Skin of body (tissue), 2 donors: ENCODE data around the gene CTNNA3. TPM values are rescaled to one million over a fixed set of nuclear protein-coding genes. Genes with fewer than 3 reads are reported as not detected.

Experiments used
- DNase-seq: peaks from one replicate; lab custom pipeline; 2025; lab: John Stamatoyannopoulos, UW
- total RNA-seq: library from RNA; depleted of rRNA; stranded (reverse); fragments of >200 nt; gene quantifications from one replicate; pipeline ENCODE4 v1.2.3, GENCODE V29; 2014

Gene CTNNA3
- total RNA-seq, 1 donor from 2014 or later, result 7.1 TPM

DNA sequence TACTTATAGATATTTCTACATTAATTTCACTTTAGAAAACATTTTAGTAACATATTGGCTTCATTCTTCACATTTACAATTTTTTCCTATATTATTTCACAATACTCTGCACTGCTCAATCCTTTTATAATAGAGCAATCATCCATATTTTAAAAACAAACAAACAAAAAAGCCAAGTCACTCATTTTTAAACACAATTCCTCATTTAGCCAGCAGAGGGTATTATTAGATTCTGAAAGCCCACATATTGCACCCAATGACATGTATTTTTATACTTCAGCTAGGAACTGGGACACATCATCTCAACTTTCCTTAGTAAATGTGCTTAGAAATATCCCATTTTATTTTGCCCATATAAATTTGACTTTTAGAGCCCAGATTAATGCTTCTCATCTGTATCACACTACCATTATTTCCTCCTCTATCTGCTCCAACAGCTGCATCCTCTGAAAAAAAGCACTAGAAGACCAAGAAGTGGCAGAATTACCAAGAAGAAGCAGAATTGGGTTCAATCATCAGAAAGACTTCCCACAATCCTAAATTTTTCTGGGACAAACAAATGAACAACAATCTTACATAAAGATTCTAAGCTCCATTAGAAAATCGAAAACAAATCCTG is 29.5 kb downstream of the CTNNA3 start:
- DNase-seq, result peak; percentile 24

DNA sequence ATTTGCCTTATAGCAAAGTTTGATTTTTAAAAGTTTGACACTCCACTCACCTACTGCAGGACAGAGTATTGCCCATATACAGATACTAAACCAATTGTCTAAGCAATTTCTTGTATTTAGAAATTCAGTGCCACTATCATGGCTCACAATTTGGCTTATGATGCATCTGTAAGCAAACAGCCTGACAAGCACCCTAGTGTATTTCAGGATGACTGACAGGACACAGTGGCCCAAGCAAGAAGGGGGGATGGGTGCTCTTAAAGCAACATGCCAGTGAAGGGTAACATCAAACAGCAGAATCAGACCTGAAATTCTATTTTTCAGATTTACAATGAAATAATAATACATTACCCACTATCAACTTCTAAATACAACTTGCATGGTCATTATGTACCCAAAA is 30.5 kb downstream of the CTNNA3 start:
- DNase-seq, result peak; percentile 34

DNA sequence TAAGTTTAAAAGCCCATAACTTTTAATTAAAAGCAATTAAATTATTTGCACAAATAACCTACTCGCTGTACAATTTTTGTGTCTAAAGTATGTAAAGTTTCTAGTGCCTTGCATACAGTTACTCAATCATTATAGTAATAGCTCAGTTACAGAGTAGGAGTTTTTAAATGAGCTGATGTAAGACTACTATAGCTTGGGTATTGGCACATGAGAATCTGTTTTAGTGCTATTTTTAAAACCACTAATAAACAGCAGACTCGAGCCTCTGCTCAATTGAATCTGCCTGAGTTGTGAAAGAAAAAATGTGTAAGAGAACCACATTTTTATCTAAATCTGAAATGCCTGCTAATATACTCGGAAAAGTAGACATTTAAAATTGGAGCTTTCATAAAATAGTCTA is 31.1 kb downstream of the CTNNA3 start:
- peak; percentile 37 for DNase-seq

DNA sequence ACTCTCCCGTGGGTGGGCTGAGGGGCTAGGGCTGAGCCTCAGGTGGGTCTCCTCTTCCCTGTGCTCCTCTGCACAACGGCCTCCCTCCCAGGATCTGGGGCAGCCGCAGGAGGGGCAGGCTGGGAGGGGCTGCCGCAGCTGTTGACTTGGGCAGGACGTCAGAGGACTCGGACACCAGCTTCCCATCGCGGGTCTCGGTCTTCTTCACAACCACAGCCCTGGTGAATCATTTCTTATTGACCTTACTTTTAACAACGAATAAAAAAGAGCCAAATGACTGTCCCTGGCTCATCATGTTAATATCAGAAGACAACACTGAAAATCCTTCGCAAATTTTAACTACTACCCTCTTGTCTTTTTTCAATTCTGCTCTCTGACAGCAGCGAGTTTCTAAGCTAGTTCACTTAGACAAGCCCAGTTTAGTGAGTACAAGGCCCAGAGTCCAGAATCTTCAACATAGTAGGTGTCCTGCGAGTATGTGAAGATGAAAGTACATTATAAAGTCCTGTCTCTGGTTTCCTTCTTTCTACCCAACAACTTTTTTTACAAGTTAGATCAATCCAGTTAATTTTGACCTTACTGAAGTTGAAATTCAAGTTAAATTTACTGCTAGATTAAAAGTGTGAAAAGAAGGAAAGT is 32.4 kb downstream of the CTNNA3 start:
- DNase-seq, result no peak

DNA sequence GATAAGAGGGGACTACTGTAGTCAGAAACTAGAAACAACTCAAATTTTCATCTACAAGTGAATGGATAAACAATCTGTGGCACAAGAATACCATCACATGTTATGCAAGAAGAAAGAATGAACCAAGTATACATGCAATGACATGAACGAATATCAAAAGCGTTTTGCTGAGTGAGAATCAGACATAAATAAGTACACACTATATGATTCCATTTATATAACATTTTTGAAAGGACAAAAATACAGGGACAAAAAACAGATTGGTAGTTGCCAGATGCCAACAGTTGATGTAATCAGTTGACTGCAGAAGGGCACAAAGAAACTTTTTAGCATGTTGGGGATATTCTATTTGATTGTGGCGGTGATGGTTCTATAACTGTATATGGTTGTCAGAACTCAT is 33.6 kb downstream of the CTNNA3 start:
- DNase-seq, result no peak

DNA sequence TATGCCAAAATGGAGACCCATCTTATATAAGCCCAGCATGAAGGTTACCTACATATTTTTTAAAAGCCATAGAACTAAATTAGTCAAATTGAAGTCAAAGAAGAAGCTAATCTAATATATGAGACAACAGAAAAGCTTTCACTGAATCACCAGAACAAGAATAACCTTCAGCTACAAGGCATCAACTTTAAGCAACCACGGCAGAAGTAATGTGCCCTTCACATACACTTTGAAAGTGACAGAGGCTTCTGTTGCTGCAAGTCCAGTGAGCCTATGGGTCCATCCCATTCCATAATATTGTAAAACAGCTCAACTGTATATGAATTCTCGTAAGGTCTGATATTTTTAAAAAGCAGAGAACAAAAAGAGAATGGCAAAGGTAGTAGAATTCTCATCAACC is 36.5 kb downstream of the CTNNA3 start:
- DNase-seq, result no peak

DNA sequence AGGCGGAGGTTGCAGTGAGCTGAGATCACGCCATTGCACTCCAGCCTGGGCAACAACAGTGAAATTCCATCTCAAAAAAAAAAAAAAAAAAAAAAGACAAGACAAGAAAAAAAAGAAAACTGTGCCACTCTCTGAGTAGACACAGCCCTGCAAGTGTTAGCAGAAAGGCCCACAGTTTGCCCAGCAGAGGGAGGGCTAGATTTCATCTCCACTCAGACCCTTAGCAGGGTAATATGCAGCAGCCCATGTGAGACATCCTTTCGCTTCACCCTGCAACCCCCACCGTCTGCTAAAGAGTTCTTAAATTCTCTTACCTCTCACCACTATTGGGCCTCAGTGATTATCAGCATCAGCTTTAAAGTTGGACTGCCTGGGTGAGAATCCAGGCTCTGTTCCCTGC is 38.2 kb downstream of the CTNNA3 start:
- DNase-seq, result no peak

DNA sequence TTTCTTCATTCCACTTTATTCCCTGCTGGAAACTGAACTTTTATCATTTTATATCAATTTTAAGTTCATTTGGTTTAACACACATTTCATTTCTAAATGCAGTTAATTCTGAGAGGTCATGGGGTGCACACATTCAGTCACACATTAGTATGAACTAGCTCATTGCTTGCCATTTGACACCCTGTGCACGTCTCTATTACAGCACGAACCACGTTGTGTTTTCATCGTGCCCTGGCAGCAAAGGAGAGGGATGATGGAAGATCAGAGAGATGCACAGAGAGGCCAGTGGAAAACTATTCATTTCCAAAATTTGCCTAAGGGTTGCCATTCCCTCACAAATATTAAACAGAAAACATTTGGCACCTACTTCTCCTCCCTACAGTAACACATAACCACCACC is 45.4 kb downstream of the CTNNA3 start:
- no peak for DNase-seq

DNA sequence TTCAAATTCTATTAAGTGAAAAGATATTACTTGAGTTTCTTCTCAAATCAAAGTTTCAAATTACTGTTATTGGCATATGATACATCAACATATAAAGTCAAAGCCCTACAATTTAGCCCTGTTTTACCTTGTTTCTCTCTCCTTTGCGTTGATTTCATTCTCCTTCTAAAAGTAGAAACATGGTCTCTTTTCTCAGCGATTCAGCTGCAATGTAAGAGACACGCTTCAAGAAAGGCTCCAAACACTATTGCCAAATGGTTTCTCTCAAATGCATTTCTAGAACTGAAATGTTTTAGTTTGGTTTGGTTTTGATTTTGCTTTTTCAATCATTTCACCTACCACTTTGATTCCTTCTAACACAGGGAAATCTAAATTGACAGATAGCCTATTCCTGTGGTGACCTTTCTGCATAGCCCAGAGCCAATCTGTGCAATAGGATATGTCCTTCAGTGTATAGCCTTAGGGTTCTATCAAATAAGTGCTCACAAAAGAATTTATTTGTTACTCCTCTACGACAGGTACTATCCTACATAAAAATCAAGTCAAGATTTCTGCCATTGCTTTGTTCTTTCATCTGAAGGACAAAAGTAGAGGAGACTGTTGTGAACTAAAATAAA is 47.3 kb downstream of the CTNNA3 start:
- DNase-seq, result no peak

DNA sequence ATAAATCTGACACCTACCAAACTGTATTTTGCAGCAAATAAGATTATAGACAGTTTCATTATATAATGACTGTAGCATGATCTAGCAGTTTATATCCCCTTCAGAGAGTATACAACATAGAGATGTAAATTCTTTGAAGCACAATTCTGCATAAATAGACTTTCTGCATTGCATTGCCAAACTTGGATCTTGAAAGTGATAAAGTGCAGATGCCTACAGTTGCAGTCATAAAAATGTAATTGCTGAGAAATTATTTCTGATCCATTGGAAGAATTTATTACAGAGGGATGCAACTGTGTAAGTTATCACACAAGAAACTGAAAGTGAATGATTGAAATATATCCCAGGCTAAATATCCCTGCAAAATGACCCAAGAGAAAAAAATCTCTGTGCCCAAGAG is 65.1 kb downstream of the CTNNA3 start:
- no peak for DNase-seq

DNA sequence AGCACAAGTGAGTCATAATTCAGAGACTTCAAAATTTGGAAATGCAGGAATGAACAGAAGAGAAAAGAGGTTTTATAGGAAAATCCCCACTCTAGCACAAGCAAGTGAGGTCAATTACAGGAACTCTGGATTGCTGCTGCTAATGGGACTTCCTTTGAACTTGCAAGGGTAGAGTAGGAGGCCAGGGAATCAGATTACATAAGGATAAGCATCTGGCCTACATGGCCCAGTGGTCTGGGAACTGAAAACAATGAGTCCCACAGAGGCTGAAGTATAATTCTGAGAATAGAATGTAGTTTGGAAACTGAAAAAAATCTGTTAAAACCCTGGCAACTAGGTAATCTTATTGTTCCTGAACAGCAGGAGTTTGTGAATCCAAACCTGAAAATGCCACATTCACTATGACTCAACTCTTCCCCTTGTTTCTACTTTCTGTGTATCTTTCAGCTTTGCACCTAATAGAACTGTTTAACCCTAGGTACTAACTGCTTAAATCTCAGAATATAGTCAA is 66.5 kb downstream of the CTNNA3 start:
- DNase-seq, result no peak

DNA sequence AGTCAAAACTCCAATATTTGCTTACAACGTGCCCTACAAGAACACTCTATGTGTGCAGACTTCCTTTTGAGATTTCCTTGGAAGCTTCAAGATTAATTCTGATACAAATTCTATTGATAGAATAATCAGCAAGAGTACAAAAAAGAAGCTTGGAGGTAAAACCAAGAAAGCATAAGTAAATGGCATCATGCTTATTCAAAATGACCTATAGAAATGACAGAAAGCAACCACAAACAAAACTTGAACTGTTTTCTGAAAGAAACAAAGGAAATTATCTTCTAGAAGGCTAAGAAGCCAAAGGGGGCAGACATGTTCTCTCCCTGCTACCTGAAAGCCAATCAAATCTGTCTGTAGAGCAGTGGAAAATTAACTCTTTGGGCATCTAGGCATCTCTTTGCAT is 73.0 kb downstream of the CTNNA3 start:
- no peak for DNase-seq

DNA sequence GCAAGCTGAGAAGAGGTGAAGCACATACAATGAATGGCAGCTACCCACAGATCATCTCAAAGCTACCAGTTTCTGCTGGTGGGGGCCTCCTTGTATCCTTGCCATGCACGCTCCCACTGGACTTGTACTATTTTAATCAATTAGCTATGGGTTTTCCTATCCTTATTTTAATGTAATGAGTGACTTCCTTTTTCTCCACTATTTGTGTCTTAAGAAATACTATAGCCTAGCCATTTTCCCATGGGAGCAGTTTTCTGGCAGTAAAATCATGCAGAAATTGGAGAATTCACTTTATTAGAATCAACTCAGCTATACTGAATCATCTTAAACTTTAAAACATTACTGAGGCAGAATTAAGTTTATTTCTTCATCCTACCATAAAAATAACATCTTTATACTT is 73.5 kb downstream of the CTNNA3 start:
- peak; percentile 4 for DNase-seq

DNA sequence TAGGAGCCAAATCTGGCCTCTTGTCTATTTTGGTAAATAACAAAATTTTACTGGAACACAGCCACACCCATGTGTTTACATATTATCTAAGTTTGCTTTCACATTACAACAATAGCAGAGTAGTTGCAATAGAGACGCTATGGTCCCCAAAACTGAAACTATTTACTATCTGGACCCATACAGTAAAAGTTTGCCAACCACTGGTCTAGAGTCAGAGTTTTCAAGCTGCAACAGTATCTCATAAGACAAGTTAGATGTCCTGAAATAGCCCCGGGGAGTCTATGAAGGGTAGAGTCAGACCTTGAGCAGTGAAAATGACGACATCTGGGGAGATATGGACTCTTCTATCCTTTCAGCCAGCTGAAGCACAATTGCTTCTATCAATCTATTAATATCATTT is 74.2 kb downstream of the CTNNA3 start:
- no peak for DNase-seq

DNA sequence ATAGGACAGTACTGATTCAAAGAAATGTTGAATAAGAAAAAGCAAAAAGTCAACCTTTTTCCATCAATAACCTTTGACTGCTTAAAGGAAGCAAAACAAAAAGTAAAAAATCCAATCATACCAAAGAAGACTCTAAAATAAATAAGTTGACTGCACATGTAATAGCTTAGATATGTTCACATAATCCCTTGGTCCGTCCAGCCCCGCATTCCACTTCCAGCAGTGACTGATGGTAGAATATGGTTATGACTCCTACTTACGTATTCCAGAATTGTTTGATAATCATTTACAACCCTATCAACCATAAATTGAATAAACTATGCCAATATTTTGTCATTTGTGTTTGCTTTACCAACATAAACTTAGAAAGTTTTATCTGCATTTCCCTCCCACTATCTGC is 77.9 kb downstream of the CTNNA3 start:
- DNase-seq, result no peak

DNA sequence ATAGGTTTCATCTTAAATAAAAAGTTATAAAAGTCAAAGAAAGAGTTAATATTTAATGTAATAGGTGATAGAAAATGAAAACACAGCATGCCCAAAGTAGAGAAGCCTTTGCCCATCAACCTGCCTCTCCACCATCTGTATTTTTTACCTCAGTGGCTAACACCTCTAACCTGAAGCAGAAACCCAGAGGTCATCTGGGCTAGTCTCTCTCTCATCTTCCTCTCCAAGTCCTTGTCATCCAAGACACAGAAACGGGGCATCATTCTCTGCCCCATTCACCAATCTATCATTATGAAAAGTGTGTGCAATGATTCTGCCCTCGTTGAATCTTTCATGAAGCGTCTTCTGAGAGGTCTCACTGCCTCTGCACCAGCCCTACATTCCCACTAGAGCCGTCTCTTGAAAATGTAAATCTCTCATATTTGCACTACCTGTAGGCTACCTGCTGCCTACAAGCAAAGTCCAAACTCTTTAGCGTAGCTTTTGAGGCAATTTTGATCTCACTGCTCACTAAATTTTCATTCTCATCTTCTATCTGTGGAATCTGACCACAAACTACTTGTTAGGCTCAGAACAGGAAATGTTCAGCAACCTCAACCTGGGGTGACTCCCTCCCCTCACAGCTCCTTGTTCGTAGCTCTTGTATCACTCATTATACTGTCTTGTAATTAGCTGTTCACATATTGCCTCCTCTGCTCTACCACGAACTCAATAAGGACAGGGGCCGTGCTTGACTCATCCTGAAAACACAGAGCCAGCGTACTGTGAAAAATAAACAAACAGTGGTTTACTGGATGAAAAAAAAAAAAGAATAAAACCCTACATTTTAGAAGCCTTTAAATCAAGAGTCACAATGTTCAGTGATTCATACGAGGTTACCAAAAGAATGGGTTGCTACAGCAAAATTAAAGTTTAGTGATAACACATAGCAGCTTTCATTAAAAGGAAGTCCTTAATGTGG is 83.1 kb downstream of the CTNNA3 start:
- DNase-seq, result no peak

DNA sequence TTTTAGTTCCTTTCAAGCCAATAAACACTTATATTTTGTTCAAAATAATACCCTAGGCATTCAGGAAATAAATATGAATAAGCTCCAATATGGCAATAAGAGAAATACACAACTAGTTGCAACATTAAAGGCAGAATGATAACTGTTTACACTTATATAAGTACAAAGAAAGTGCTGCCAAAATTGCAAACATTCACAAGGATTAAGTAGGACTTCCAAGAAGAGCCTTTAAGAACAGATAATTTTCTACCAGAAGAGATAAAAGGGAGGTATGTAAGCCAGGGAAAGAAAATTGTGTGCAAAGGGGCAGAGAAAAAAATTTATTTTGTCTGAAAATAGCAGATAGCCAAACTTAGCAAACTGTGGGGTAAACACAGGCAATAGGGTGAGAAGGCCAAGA is 83.8 kb downstream of the CTNNA3 start:
- no peak for DNase-seq

DNA sequence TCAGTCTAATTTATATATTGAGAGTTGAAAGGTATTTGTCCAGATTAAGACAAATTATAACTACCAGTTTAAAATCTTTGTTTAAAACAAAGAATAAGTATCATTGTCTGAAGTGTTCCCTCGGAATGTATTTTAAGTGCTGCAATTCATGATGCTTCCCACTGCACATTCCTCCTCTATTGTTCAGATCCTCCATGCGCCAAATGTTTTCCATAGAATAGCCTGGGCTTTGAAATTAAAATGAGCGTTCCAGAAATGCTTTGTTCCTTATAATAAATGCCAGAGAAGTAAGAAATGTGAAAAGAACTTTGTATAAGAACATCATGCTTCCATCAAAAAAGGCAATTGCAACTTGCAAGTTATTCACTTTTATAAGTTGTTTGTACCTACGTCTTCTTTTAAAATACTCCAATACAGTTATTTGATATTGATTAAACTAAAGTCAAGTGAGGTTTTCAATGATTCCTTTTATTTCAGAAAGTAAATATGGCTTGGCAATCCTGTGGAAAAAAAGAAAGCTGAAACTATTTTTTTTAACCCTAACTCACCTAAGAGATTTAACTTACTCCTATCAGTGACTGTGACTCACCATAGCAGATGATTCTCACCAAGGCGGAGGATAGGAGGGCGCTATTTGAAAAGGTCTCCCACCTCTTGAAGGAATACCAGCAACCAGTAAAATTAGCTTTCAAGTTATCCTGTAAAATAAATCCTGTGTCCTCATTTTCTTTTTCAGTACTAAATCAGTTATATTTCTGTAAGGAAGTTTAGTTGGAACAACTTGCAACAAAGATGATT is 85.8 kb downstream of the CTNNA3 start:
- DNase-seq, result peak; percentile 20

DNA sequence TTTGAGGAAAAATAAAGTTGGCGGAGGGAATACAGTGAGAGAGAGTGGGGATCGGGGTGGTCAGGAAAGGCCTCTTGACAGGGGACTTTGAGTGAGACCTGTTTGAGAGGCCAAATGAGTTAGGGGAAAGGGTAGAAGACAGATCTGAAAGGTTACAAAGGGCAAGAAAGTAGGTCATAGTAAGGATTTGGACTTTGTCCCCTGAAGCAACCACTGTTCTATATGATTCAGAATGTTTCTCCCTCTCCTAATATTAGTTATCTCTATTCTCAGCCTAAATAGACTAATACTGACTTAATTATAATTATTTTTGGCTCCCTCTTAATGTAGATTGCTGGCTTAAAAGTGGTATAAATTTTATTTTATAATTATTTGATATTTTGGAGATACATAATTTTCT is 88.0 kb downstream of the CTNNA3 start:
- DNase-seq, result no peak

DNA sequence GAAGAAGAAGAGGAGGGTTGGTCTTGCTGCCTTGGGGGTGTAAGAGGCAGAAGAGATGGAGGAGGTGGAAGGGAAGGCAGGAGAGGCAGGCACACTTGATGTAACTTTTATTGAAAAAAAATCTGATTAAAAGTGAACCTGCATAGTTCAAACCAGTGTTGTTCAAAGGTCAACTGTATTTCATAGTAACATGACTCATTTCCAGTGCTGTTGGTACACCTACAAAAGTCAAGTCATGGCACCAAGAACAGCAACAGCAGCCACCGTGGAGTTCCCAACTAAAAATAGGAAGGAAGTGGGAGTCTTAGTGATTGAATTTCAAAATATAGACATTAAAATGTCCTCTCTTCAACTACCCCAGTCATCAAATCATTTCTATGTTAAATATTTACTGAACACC is 88.5 kb downstream of the CTNNA3 start:
- DNase-seq, result no peak

DNA sequence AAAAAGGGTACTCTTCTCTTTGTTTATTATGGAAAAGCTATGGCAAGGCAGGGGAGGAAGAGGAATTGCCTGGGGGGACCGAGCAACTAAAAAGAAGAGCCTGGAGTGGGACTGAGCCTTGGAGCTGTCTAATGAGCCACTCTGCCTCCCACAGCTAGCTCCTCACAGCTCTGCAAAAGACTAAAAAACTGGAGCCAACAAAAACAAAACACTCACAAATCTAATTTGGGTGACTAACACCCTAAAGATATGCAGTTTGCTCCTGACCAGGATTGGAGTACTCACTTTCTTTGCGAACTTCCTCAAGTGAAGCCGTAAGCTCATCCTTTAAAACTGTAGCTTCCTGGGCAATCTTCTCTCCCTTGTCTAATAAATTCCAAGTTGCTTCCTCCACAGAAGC is 89.4 kb downstream of the CTNNA3 start:
- DNase-seq, result no peak
